ENCODE results near the gene CHPF2.
A peak's percentile ranks its signal among the peaks of the same experiment; 100 is the strongest.

CHPF2 gene

DNA sequence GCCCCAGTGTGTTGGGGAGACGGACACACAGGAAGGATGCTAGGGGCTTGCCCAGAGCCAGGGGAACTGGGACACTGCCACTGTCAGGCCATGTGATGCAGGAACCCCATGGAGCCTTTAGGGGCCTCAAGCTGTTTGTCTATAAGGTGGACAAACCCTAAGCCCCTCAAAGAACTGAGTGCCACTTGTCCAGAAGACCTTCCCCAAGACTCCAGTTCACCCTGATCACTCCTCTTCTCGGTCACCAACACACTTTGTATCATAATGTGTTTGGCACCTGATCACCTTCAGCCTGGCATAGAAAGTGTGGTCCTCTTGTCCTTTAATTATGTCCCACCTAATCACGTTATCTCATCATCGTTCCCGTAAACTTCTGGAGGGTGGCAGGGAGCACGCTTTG lies 22.7 kb upstream of the CHPF2 start:
- DNase-seq (ENCODE audit: low spot score in 2 of 2) (no peak), ATAC-seq (replicated peaks; ENCODE audit: extremely low read depth, poor library complexity, severe bottlenecking) (no peak)
- Mint-ChIP-seq H3K4me3 (no peak overlapping the region), H3K27ac (ENCODE audit: low read depth) (no peak overlapping the region), H3K27me3 (peaks cover 9% of the 10 kb centered on the region), H3K4me1 (peaks cover 27% of the 10 kb centered on the region), H3K36me3 (ENCODE audit: insufficient read depth) (peaks cover 12% of the 10 kb centered on the region), H3K9me3 (no peaks in the 10 kb centered on the region)

- Mint-ChIP-seq H3K9me3 (no peaks in the 10 kb centered on the region), H3K27me3 (peaks cover 3% of the 10 kb centered on the region), H3K4me1 (peaks cover 22% of the 10 kb centered on the region), H3K36me3 (ENCODE audit: insufficient read depth) (peaks cover 19% of the 10 kb centered on the region), H3K27ac (ENCODE audit: low read depth) (no peak within 1 kb of the TSS), H3K4me3 (no peak within 1 kb of the TSS)
- DNase-seq (ENCODE audit: low spot score in 2 of 2) (no peak), ATAC-seq (replicated peaks; ENCODE audit: extremely low read depth, poor library complexity, severe bottlenecking) (no peak)
Observed at GRCh38 chr7:151210087-151210854, 22.0 kb upstream of the CHPF2 start, which contains the start of gene H2BK1. H2BK1 (minus strand) TSS chr7:151210488; CDS start chr7:151210318, 170 bp downstream.

DNA sequence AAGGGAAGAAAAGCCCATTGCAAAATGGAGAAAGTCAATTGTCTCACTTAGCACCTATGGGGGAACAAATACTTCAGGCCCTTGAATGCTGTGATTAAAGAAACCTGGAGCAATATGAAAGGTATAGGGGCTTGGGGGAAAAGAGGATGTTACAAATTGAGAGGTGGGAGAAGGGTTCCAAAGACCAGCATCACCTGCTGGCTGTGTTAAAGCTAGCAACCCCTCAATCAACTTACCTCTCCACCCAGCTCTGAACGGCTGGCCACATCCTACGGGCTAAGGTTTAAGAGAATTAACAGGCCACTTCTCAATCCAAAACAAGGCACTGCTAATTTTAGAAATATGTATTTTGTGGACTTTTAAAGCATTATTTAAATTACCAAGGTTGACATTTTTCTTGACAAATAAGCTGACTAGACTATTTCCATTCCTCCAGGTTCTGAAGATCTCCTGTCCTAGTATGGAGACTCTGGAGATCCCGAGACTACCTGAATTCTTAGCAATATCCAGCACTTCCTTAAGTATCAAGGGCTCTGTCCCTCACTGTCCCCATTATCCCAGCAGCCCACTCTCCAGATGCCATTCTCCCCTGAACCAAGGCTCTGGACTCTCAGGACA lies 21.0 kb upstream of the CHPF2 start:
- Mint-ChIP-seq H3K27me3 (no peaks in the 10 kb centered on the region), H3K4me3 (no peak overlapping the region), H3K36me3 (ENCODE audit: insufficient read depth) (peaks cover 24% of the 10 kb centered on the region), H3K27ac (ENCODE audit: low read depth) (no peak overlapping the region), H3K9me3 (no peaks in the 10 kb centered on the region), H3K4me1 (peaks cover 17% of the 10 kb centered on the region)
- ATAC-seq (replicated peaks; ENCODE audit: extremely low read depth, poor library complexity, severe bottlenecking) (no peak), DNase-seq (ENCODE audit: low spot score in 2 of 2) (no peak)

DNA sequence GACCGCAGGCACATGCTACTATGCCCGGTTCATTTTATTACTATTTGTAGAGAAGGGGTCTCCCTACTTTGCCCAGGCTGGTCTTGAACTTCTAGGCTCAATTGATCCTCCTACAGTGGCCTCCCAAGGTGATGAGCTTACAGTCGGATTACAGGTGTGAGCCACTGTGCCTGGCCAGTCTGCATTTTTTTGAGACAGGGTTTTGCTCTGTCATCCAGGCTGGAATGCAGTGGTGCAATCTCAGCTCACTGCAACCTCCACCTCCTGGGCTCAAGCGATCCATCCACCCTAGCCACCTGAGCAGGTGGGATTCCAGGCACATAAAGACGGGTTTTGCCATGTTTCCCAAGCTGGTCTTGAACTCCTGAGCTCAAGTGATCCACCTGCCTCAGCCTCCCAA lies 19.7 kb upstream of the CHPF2 start:
- H3K27me3 Mint-ChIP-seq, result no peaks in the 10 kb centered on the region
- DNase-seq (ENCODE audit: low spot score in 2 of 2) (no peak), ATAC-seq (replicated peaks; ENCODE audit: extremely low read depth, poor library complexity, severe bottlenecking) (no peak)
- no peaks in the 10 kb centered on the region for H3K9me3 Mint-ChIP-seq
- H3K4me1 Mint-ChIP-seq, result peaks cover 4% of the 10 kb centered on the region
- no peak overlapping the region for H3K4me3 Mint-ChIP-seq
- H3K36me3 Mint-ChIP-seq (ENCODE audit: insufficient read depth), result peaks cover 31% of the 10 kb centered on the region
- H3K27ac Mint-ChIP-seq (ENCODE audit: low read depth), result no peak overlapping the region

GRCh38 chr7:151213826-151214225 lies 18.5 kb upstream of the CHPF2 start:
- Mint-ChIP-seq H3K27me3 (no peaks in the 10 kb centered on the region), H3K9me3 (no peaks in the 10 kb centered on the region), H3K4me1 (no peaks in the 10 kb centered on the region), H3K27ac (ENCODE audit: low read depth) (no peak overlapping the region), H3K36me3 (ENCODE audit: insufficient read depth) (peaks cover 43% of the 10 kb centered on the region), H3K4me3 (no peak overlapping the region)
- ATAC-seq (replicated peaks; ENCODE audit: extremely low read depth, poor library complexity, severe bottlenecking), result no peak
- DNase-seq (ENCODE audit: low spot score in 2 of 2), result no peak

DNA sequence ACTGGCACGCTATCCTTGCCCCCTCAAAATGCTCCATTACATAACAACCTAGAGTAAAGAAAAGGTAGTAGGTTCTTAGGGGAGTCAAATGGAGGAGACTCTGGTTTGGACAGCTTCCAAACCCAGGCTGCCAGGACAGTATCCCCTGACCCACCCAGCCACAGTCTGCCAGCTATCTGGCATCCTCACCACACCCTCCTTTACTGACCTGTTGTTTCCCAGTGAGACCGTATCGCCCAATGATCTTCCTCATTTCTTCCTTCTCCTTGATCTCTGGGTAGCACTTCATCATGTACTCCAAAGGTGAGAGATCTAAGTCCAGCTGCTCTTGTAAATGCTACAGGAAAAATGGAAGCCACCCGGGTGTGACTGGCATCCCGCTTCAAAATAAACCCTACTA lies 16.9 kb upstream of the CHPF2 start:
- H3K4me1 Mint-ChIP-seq, result no peaks in the 10 kb centered on the region
- H3K27me3 Mint-ChIP-seq, result no peaks in the 10 kb centered on the region
- no peak overlapping the region for H3K27ac Mint-ChIP-seq (ENCODE audit: low read depth)
- ATAC-seq (replicated peaks; ENCODE audit: extremely low read depth, poor library complexity, severe bottlenecking) (no peak), DNase-seq (ENCODE audit: low spot score in 2 of 2) (no peak)
- H3K36me3 Mint-ChIP-seq (ENCODE audit: insufficient read depth), result peaks cover 54% of the 10 kb centered on the region
- H3K4me3 Mint-ChIP-seq, result no peak overlapping the region
- H3K9me3 Mint-ChIP-seq, result no peaks in the 10 kb centered on the region

- Mint-ChIP-seq H3K9me3 (no peaks in the 10 kb centered on the region), H3K36me3 (ENCODE audit: insufficient read depth) (peaks cover 68% of the 10 kb centered on the region), H3K4me1 (no peaks in the 10 kb centered on the region), H3K4me3 (no peak overlapping the region), H3K27me3 (no peaks in the 10 kb centered on the region), H3K27ac (ENCODE audit: low read depth) (no peak overlapping the region)
- DNase-seq (ENCODE audit: low spot score in 2 of 2) (no peak), ATAC-seq (replicated peaks; ENCODE audit: extremely low read depth, poor library complexity, severe bottlenecking) (no peak)
Observed at GRCh38 chr7:151218170-151218569, 14.1 kb upstream of the CHPF2 start.

DNA sequence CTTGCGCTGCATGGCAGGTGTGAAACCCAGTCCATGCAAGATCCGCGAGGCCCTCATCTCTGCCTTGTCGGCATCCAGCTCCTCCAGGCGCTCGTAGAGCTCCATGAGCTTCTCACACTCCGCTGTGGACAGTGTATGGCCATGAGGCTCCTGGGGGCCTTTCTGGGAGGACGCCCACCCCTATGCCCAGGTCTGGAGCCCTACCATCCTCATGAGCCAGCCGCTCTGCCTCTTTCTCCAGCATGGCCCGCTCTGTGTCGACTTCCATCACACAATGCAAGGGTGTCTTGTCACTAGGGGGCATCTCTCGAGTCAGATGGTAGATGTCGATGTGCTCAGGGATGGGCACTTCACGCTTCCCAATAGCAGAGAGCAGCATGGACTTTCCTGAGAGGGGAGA lies 8.6 kb upstream of the CHPF2 start:
- Mint-ChIP-seq H3K36me3 (ENCODE audit: insufficient read depth) (peaks cover 43% of the 10 kb centered on the region), H3K4me1 (peaks cover 35% of the 10 kb centered on the region), H3K27ac (ENCODE audit: low read depth) (no peak overlapping the region), H3K27me3 (no peaks in the 10 kb centered on the region), H3K4me3 (no peak overlapping the region), H3K9me3 (no peaks in the 10 kb centered on the region)
- DNase-seq (ENCODE audit: low spot score in 2 of 2), result no peak
- no peak for ATAC-seq (replicated peaks; ENCODE audit: extremely low read depth, poor library complexity, severe bottlenecking)

GRCh38 chr7:151225948-151226510 lies 6.3 kb upstream of the CHPF2 start:
- DNase-seq (ENCODE audit: low spot score in 2 of 2), result no peak
- Mint-ChIP-seq H3K4me3 (peak overlapping the region; percentile 98), H3K36me3 (ENCODE audit: insufficient read depth) (peaks cover 26% of the 10 kb centered on the region), H3K9me3 (no peaks in the 10 kb centered on the region), H3K4me1 (peaks cover 35% of the 10 kb centered on the region), H3K27ac (ENCODE audit: low read depth) (peak overlapping the region; percentile 96), H3K27me3 (no peaks in the 10 kb centered on the region)
- ATAC-seq (replicated peaks; ENCODE audit: extremely low read depth, poor library complexity, severe bottlenecking), result no peak

DNA sequence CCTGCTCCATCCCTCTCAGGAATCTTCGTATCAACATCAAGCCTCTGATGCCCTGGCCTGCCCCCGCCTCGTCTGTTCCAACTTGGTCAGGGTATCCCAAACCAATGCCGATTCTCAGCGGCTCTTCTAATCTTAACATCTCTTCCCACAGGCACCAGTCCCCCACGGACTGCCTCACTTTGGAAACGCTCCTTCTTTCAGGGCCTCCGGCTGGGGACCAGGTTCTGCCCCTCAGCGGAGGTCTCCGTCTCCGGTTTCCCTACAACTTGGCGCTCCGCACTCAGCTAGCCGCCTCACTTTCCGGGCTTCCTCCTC lies 5.8 kb upstream of the CHPF2 start:
- Mint-ChIP-seq H3K36me3 (ENCODE audit: insufficient read depth) (peaks cover 21% of the 10 kb centered on the region), H3K27ac (ENCODE audit: low read depth) (peak overlapping the region; percentile 96), H3K4me3 (peak overlapping the region; percentile 98), H3K4me1 (peaks cover 37% of the 10 kb centered on the region), H3K9me3 (no peaks in the 10 kb centered on the region), H3K27me3 (no peaks in the 10 kb centered on the region)
- DNase-seq (ENCODE audit: low spot score in 2 of 2) (no peak), ATAC-seq (replicated peaks; ENCODE audit: extremely low read depth, poor library complexity, severe bottlenecking) (peak; percentile 6)

DNA sequence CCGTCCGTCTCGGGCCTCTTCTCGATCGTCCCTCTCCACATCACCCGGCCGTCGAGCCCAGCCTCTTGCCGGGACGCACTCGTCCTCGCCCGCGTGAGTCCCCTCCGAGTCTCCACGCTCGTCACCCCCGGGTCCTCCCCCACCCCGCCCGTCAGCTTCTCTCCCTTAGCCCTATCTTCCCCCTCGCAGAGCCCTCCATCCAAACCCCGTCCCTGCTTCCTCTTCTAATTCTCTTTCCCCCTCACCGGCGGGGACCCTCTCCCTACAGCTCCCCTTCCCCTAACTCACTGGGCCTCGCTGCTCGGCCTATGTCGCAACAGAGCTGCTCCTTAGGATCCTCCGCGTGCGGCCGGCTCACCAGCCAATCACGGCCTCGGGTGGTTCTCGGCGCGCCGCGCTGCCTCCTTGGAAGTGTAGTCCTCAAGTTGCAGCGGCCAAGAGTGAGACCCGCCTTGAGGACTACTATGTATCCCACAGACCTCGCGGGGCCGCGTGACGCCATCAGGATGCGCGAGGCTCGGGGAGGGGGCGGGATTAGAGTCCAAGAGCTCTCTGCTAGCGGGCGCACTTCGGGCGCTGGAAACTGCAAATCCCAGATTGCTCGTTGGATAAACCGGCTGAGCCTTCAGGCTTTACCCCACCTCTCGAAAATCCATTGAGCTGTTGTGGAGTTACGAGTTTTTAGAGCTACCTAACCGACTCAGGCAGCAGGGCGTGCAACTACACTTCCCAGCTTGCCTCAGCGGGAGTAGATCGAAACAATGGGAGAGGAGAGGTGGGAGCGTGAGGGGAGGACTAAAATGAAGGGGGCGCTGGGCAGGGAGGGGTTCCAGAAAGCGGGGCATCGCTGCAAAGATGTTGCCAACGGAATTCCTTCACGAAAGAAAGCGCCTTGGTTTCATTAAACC lies 5.2 kb upstream of the CHPF2 start, which contains the start of gene ABCF2:
Gene ABCF2, minus strand, starts transcription at position 331 of the 908 bp plus-strand sequence. CDS start 747 bp downstream, outside the sequence.
- peak within 1 kb of the TSS; percentile 96 for H3K27ac Mint-ChIP-seq (ENCODE audit: low read depth)
- H3K4me3 Mint-ChIP-seq, result peak within 1 kb of the TSS; percentile 98
- H3K27me3 Mint-ChIP-seq, result no peaks in the 10 kb centered on the region
- ATAC-seq (replicated peaks; ENCODE audit: extremely low read depth, poor library complexity, severe bottlenecking), result peak; percentile 100
- no peaks in the 10 kb centered on the region for H3K9me3 Mint-ChIP-seq
- peaks cover 21% of the 10 kb centered on the region for H3K36me3 Mint-ChIP-seq (ENCODE audit: insufficient read depth)
- peak; percentile 94 to 96 for DNase-seq (ENCODE audit: low spot score in 2 of 2)
- peaks cover 43% of the 10 kb centered on the region for H3K4me1 Mint-ChIP-seq
